Testis (tissue), 2 donors: Measurements from ENCODE around the gene MAP3K2.

Experiments
- POLR2A ChIP-seq: fragments of 450-650 bp; IDR thresholded peaks from one replicate; pipeline ENCODE4 v1.6.1; 2017; ENCODE audit warnings: antibody characterized with exemption, mild to moderate bottlenecking, moderate library complexity
- TF ChIP-seq, protein P1 (sequence below), 3 experiments: fragments of 450-650 bp in 2 of 3; fragments of 200-600 bp in 1 of 3; sonication (generic) in 1 of 3; IDR thresholded peaks; one replicate each; pipeline ENCODE4 v1.5.1; 2016 to 2019; ENCODE audit warnings: antibody characterized with exemption in 3 of 3, mild to moderate bottlenecking in 2 of 3, moderate library complexity in 1 of 3

- TF ChIP-seq POLR2A = no peak
- TF ChIP-seq, protein P1, sequence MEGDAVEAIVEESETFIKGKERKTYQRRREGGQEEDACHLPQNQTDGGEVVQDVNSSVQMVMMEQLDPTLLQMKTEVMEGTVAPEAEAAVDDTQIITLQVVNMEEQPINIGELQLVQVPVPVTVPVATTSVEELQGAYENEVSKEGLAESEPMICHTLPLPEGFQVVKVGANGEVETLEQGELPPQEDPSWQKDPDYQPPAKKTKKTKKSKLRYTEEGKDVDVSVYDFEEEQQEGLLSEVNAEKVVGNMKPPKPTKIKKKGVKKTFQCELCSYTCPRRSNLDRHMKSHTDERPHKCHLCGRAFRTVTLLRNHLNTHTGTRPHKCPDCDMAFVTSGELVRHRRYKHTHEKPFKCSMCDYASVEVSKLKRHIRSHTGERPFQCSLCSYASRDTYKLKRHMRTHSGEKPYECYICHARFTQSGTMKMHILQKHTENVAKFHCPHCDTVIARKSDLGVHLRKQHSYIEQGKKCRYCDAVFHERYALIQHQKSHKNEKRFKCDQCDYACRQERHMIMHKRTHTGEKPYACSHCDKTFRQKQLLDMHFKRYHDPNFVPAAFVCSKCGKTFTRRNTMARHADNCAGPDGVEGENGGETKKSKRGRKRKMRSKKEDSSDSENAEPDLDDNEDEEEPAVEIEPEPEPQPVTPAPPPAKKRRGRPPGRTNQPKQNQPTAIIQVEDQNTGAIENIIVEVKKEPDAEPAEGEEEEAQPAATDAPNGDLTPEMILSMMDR (IDR thresholded peaks at IDR 0.05) = no peak
Measured at GRCh38 chr2:127313406-127313805, 74.4 kb downstream of the MAP3K2 start.
